Cardiac muscle cell (in vitro differentiated cells and primary cell): Measurements from ENCODE around the gene COLGALT1. TPM values are rescaled to one million over a fixed set of nuclear protein-coding genes. Genes with fewer than 3 reads are reported as not detected.

Source experiments
- DNase-seq, 2 donors: peaks; one replicate each; pipeline versions ENCODE4 v3.0.0 to v3.0.0-alpha.2; 2010 to 2017; ENCODE audit warnings: low read depth in 1 of 2, low spot score in 1 of 2
- H3K27ac ChIP-seq: fragments of 200-600 bp; sonication (generic); 2 replicates; pipeline ENCODE4 v1.5.1; 2016
- H3K27me3 ChIP-seq: fragments of 200-600 bp; sonication (generic); 2 replicates; pipeline ENCODE4 v1.6.0; 2016; ENCODE audit warnings: control low read depth
- H3K36me3 ChIP-seq: fragments of 200-600 bp; sonication (generic); 2 replicates; pipeline ENCODE4 v1.5.1; 2016; ENCODE audit warnings: control low read depth
- H3K4me1 ChIP-seq: fragments of 200-600 bp; sonication (generic); 2 replicates; pipeline ENCODE4 v1.8.1; 2017; ENCODE audit warnings: low read depth, mild to moderate bottlenecking, mixed run types
- H3K4me3 ChIP-seq: fragments of 200-600 bp; sonication (generic); 2 replicates; pipeline ENCODE4 v1.5.1; 2016; ENCODE audit warnings: mild to moderate bottlenecking
- H3K9me3 ChIP-seq: fragments of 200-600 bp; sonication (generic); 2 replicates; pipeline ENCODE4 v1.5.1; 2017; ENCODE audit warnings: low read depth, mild to moderate bottlenecking, control low read depth
- CTCF ChIP-seq: IDR thresholded peaks from 2 replicates; pipeline ENCODE4 v1.5.1; 2012; ENCODE audit warnings: low read depth, mild to moderate bottlenecking, low read length
- polyA plus RNA-seq: library from polyadenylated mRNA; unstranded; fragments of >200 nt; fragmentation: Nextera tagmentation; extraction: Ambion mirVana; gene quantifications from 2 replicates; pipeline ENCODE4 v1.2.1, GENCODE V29; 2016
- total RNA-seq: library from RNA; depleted of rRNA; stranded (reverse); fragments of >200 nt; gene quantifications from 2 replicates; pipeline ENCODE4 v1.2.3, GENCODE V29; 2016

COLGALT1 gene
- total and polyA plus RNA-seq, 2 experiments from 2014 or later, result 41.1 to 93.5 TPM

GRCh38 chr19:17623224-17623935 lies 67.9 kb downstream of the COLGALT1 start:
- Histone ChIP-seq H3K27me3 (no peaks in the 10 kb centered on the region), H3K4me1 (no peaks in the 10 kb centered on the region), H3K9me3 (no peaks in the 10 kb centered on the region), H3K4me3 (no peak overlapping the region), H3K27ac (no peak overlapping the region), H3K36me3 (no peaks in the 10 kb centered on the region)
- no peak for TF ChIP-seq CTCF
- DNase-seq, result no peak

GRCh38 chr19:17624314-17624991 lies 69.0 kb downstream of the COLGALT1 start:
- Histone ChIP-seq H3K4me1 (no peaks in the 10 kb centered on the region), H3K27ac (no peak overlapping the region), H3K4me3 (no peak overlapping the region), H3K36me3 (no peaks in the 10 kb centered on the region), H3K9me3 (no peaks in the 10 kb centered on the region), H3K27me3 (no peaks in the 10 kb centered on the region)
- TF ChIP-seq CTCF, result no peak
- DNase-seq, result no peak

- no peak for TF ChIP-seq CTCF
- Histone ChIP-seq H3K9me3 (no peaks in the 10 kb centered on the region), H3K4me1 (no peaks in the 10 kb centered on the region)
Measured at GRCh38 chr19:17625043-17625442, 69.6 kb downstream of the COLGALT1 start.

GRCh38 chr19:17625980-17626379 lies 70.5 kb downstream of the COLGALT1 start:
- TF ChIP-seq CTCF, result no peak
- no peaks in the 10 kb centered on the region for H3K27me3 ChIP-seq
- no peak for DNase-seq
- H3K36me3 ChIP-seq, result no peaks in the 10 kb centered on the region
- H3K9me3 ChIP-seq, result no peaks in the 10 kb centered on the region
- no peak overlapping the region for H3K4me3 ChIP-seq
- no peak overlapping the region for H3K27ac ChIP-seq
- no peaks in the 10 kb centered on the region for H3K4me1 ChIP-seq

More at GRCh38 chr19:17625043-17625442, 69.6 kb downstream of the COLGALT1 start:
- DNase-seq, result no peak
- Histone ChIP-seq H3K4me3 (no peak overlapping the region), H3K27me3 (no peaks in the 10 kb centered on the region), H3K27ac (no peak overlapping the region), H3K36me3 (no peaks in the 10 kb centered on the region)

GRCh38 chr19:17626456-17627015 lies 71.1 kb downstream of the COLGALT1 start:
- Histone ChIP-seq H3K9me3 (no peaks in the 10 kb centered on the region), H3K27me3 (no peaks in the 10 kb centered on the region), H3K4me1 (no peaks in the 10 kb centered on the region), H3K4me3 (no peak overlapping the region), H3K36me3 (no peaks in the 10 kb centered on the region), H3K27ac (no peak overlapping the region)
- no peak for DNase-seq
- no peak for TF ChIP-seq CTCF
